Endothelial cell of umbilical vein (primary cell): Measurements from ENCODE around the gene RELL2. TPM values are rescaled to one million over a fixed set of nuclear protein-coding genes. Genes with fewer than 3 reads are reported as not detected.

Experiments
- BruUV-seq: library from RNA; stranded (reverse); fragments of 400-500 nt; replicated peaks from 2 replicates; lab custom pipeline; 2021; lab: Mats Ljungman, UMichigan
- CTCF ChIA-PET: fragments of 300-600, 350-600 bp; sonication (Branson Sonifier 250); formaldehyde crosslinking; loops from one replicate; lab custom pipeline; 2021; ENCODE audit warnings: antibody characterized with exemption, inconsistent platforms; lab: Charles Lee
- POLR2A ChIA-PET: fragments of 300-600, 350-600 bp; sonication (Branson Sonifier 250); formaldehyde crosslinking; loops from one replicate; lab custom pipeline; 2021; ENCODE audit warnings: antibody characterized with exemption, inconsistent platforms; lab: Charles Lee
- DNase-seq: peaks from one replicate; pipeline ENCODE4 v3.0.0-alpha.2; 2011; ENCODE audit warnings: low read depth, low spot score
- FAIRE-seq: peaks from 2 replicates; lab custom pipeline; 2011; peaks lifted over from hg19 to GRCh38; lab: Jason Lieb, UNC
- H2AFZ ChIP-seq: 2 replicates; pipeline ENCODE4 v1.6.0; 2012; ENCODE audit warnings: low read depth, low read length, control low read depth, inconsistent platforms
- H3K27ac ChIP-seq: 2 replicates; pipeline ENCODE4 v1.5.1; 2011; ENCODE audit warnings: low read depth, mild to moderate bottlenecking, control low read depth, low read length, moderate library complexity; ENCODE audit not compliant: insufficient read depth
- H3K27me3 ChIP-seq, 2 experiments: 2 replicates each; pipeline versions ENCODE4 v1.6.0 to v1.6.1; 2011; ENCODE audit warnings: low read length in 2 of 2, mixed read lengths in 1 of 2; ENCODE audit not compliant: control insufficient read depth in 2 of 2, insufficient read depth in 2 of 2
- H3K36me3 ChIP-seq, 2 experiments: 2 replicates in 1 of 2; 3 replicates in 1 of 2; pipeline ENCODE4 v1.5.1; 2011; ENCODE audit warnings: low read length in 2 of 2, mild to moderate bottlenecking in 1 of 2, moderate library complexity in 1 of 2; ENCODE audit not compliant: control insufficient read depth in 2 of 2, insufficient read depth in 2 of 2; ENCODE audit errors: extremely low read depth in 1 of 2
- H3K4me1 ChIP-seq: 3 replicates; pipeline ENCODE4 v1.5.1; 2011; ENCODE audit warnings: mild to moderate bottlenecking, low read length; ENCODE audit not compliant: control insufficient read depth, insufficient read depth; ENCODE audit errors: extremely low read depth
- H3K4me2 ChIP-seq: 2 replicates; pipeline ENCODE4 v1.6.1; 2011; ENCODE audit warnings: low read length, control low read depth, mixed read lengths; ENCODE audit not compliant: insufficient read depth
- H3K4me3 ChIP-seq, 3 experiments: fragments of 200-600 bp in 1 of 3; sonication (generic), shearing (Covaris generic) in 1 of 3; replicated peaks in 1 of 3; 2 replicates each; pipeline ENCODE4 v1.5.1; 2011 to 2016; ENCODE audit warnings: control low read depth in 3 of 3, low read length in 3 of 3, mild to moderate bottlenecking in 2 of 3, inconsistent platforms in 1 of 3, low read depth in 1 of 3, moderate library complexity in 1 of 3; ENCODE audit not compliant: insufficient read depth in 1 of 3
- H3K79me2 ChIP-seq: 2 replicates; pipeline ENCODE4 v1.6.0; 2012; ENCODE audit warnings: low read length, inconsistent platforms; ENCODE audit not compliant: control insufficient read depth, insufficient read depth
- H3K9ac ChIP-seq: replicated peaks from 2 replicates; pipeline ENCODE3; 2011; ENCODE audit warnings: low read length, control low read depth; ENCODE audit not compliant: insufficient read depth; ENCODE audit errors: extremely low read depth
- H3K9me1 ChIP-seq: replicated peaks from 3 replicates; pipeline ENCODE4 v1.6.0; 2011; ENCODE audit warnings: mild to moderate bottlenecking, low read length; ENCODE audit not compliant: control insufficient read depth, insufficient read depth; ENCODE audit errors: extremely low read depth
- H3K9me3 ChIP-seq: replicated peaks from 2 replicates; pipeline ENCODE4 v1.5.1; 2012; ENCODE audit warnings: low read length, inconsistent platforms; ENCODE audit not compliant: control insufficient read depth, insufficient read depth
- H4K20me1 ChIP-seq: replicated peaks from 2 replicates; pipeline ENCODE3; 2011; ENCODE audit warnings: mild to moderate bottlenecking, low read length; ENCODE audit not compliant: control insufficient read depth, insufficient read depth; ENCODE audit errors: extremely low read depth
- CTCF ChIP-seq, 2 donors: IDR thresholded peaks; 1 replicate in 1 of 2; 2 replicates in 1 of 2; pipeline ENCODE4 v1.5.1; 2011; ENCODE audit warnings: low read length in 2 of 2, mild to moderate bottlenecking in 2 of 2, moderate library complexity in 2 of 2, control low read depth in 1 of 2, inconsistent platforms in 1 of 2, low read depth in 1 of 2; ENCODE audit not compliant: insufficient read depth in 1 of 2; ENCODE audit errors: extremely low read depth in 1 of 2
- EZH2 ChIP-seq: IDR thresholded peaks from 2 replicates; pipeline ENCODE4 v1.6.1; 2012; ENCODE audit warnings: borderline replicate concordance, low read depth, mild to moderate bottlenecking, moderate library complexity, low read length, inconsistent platforms; ENCODE audit not compliant: severe bottlenecking
- FOS ChIP-seq: IDR thresholded peaks from 2 replicates; pipeline ENCODE4 v1.6.1; 2011; ENCODE audit warnings: mild to moderate bottlenecking, low read length, moderate library complexity, borderline replicate concordance; ENCODE audit not compliant: insufficient read depth
- GATA2 ChIP-seq: IDR thresholded peaks from 2 replicates; pipeline ENCODE4 v1.7.0; 2011; ENCODE audit warnings: low read depth, mild to moderate bottlenecking, moderate library complexity, mixed read lengths, low read length; ENCODE audit not compliant: insufficient read length, insufficient read depth
- JUN ChIP-seq: IDR thresholded peaks from 2 replicates; pipeline ENCODE4 v1.6.1; 2011; ENCODE audit warnings: borderline replicate concordance, low read depth; ENCODE audit not compliant: insufficient read length, insufficient read depth
- MAX ChIP-seq: IDR thresholded peaks from 2 replicates; pipeline ENCODE4 v1.6.1; 2011; ENCODE audit not compliant: insufficient read depth, insufficient read length
- MYC ChIP-seq: IDR thresholded peaks from one replicate; pipeline ENCODE4 v1.6.1; 2011; ENCODE audit warnings: mild to moderate bottlenecking, low read depth, low read length
- POLR2A ChIP-seq: IDR thresholded peaks from 2 replicates; pipeline ENCODE4 v1.6.1; 2012; ENCODE audit warnings: low read depth, mild to moderate bottlenecking, control low read depth, low read length
- POLR2AphosphoS5 ChIP-seq: IDR thresholded peaks from 2 replicates; pipeline ENCODE4 v1.6.1; 2012; ENCODE audit warnings: low read depth, mild to moderate bottlenecking, control low read depth, low read length, moderate library complexity; ENCODE audit not compliant: insufficient read depth
- dilution Hi-C: fragments of 300-500 bp; cut with MboI; formaldehyde crosslinking; loops from one replicate; pipeline ENCODE4 v1.15.0; 2019; ENCODE audit warnings: low sequenced_read_pairs; ENCODE audit not compliant: extremely low pct_ligation_motif_present
- intact Hi-C: fragments of 100-400 bp; cut with micrococcal nuclease; formaldehyde crosslinking; loops from one replicate; pipeline ENCODE4 v1.10.0; 2022
- polyA plus RNA-seq, 4 experiments: library from polyadenylated mRNA; depleted of rRNA in 3 of 4; stranded (reverse) in 3 of 4; unstranded in 1 of 4; fragments of >200 nt; gene quantifications; 2 replicates each; pipeline versions ENCODE4 v1.2.1 to v1.2.3, GENCODE V29; 2011 to 2012; ENCODE audit warnings: missing spikeins in 1 of 4
- total RNA-seq: library from RNA; stranded (reverse); gene quantifications from 2 replicates; pipeline ENCODE4 v1.2.3, GENCODE V29; 2021

The RELL2 gene
- total and polyA plus RNA-seq, 2 donors (not counting 3 experiments of a cell fraction or from before 2014, with no cell fraction given): 3.4 to 3.6 TPM

GRCh38 chr5:141646026-141646425 lies 9.2 kb downstream of the RELL2 start:
- DNase-seq (no peak), FAIRE-seq (no peak)
- Histone ChIP-seq H3K79me2 (no peaks in the 10 kb centered on the region), H3K36me3 (peaks cover 0 to 17% of the 10 kb centered on the region in 2 experiments), H2AFZ (no peak overlapping the region), H3K9me1 (no peaks in the 10 kb centered on the region), H3K4me2 (no peak overlapping the region), H3K27me3 (no peaks in the 10 kb centered on the region), H3K27ac (no peak overlapping the region), H3K9ac (no peak overlapping the region), H3K9me3 (no peaks in the 10 kb centered on the region), H3K4me1 (peaks cover 7% of the 10 kb centered on the region), H4K20me1 (no peaks in the 10 kb centered on the region), H3K4me3 (no peak overlapping the region)
- dilution Hi-C loops (no loop called here), intact Hi-C loops (no loop called here)
- TF ChIP-seq MYC: no peak
- no TSS peak for BruUV-seq
- ChIA-PET CTCF (interaction anchor here (0.7 to 2.1 kb wide), 3 partner anchors 9 to 54 kb away, joined by 3 to 9 read pairs (median 4); partner anchors contain the start of gene RELL2), POLR2A (no interaction called here)

GRCh38 chr5:141647242-141647641 lies 10.4 kb downstream of the RELL2 start:
- H3K79me2 ChIP-seq: no peaks in the 10 kb centered on the region
- CTCF ChIA-PET: interaction anchor here (1.6 to 2.9 kb wide), 2 partner anchors 9 to 55 kb away, joined by 4 to 12 read pairs; no protein-coding TSS in a partner anchor
- BruUV-seq: no TSS peak
- no peak overlapping the region for H3K4me3 ChIP-seq
- FAIRE-seq: no peak
- intact Hi-C loops (no loop called here), dilution Hi-C loops (no loop called here)
- no peak overlapping the region for H3K9ac ChIP-seq
- H3K4me1 ChIP-seq: peaks cover 9% of the 10 kb centered on the region
- H3K9me1 ChIP-seq: no peaks in the 10 kb centered on the region
- no peaks in the 10 kb centered on the region for H3K27me3 ChIP-seq
- DNase-seq: no peak
- POLR2A ChIA-PET: no interaction called here
- no peak overlapping the region for H3K27ac ChIP-seq
- no peak overlapping the region for H3K4me2 ChIP-seq
- no peak overlapping the region for H2AFZ ChIP-seq
- peaks cover 0 to 17% of the 10 kb centered on the region in 2 experiments for H3K36me3 ChIP-seq
- TF ChIP-seq EZH2 (no peak), POLR2A (no peak), CTCF (IDR thresholded peaks at IDR 0.05; ENCODE audit: extremely low read depth in 1 of 2, insufficient read depth in 1 of 2, low read depth in 1 of 2, low read length in 2 of 2) (no peak), GATA2 (no peak), FOS (no peak), JUN (no peak), POLR2AphosphoS5 (no peak), MAX (no peak), MYC (no peak)
- H4K20me1 ChIP-seq: no peaks in the 10 kb centered on the region
- no peaks in the 10 kb centered on the region for H3K9me3 ChIP-seq
